Measurements from ENCODE around the gene MYZAP.

Gene MYZAP

DNA sequence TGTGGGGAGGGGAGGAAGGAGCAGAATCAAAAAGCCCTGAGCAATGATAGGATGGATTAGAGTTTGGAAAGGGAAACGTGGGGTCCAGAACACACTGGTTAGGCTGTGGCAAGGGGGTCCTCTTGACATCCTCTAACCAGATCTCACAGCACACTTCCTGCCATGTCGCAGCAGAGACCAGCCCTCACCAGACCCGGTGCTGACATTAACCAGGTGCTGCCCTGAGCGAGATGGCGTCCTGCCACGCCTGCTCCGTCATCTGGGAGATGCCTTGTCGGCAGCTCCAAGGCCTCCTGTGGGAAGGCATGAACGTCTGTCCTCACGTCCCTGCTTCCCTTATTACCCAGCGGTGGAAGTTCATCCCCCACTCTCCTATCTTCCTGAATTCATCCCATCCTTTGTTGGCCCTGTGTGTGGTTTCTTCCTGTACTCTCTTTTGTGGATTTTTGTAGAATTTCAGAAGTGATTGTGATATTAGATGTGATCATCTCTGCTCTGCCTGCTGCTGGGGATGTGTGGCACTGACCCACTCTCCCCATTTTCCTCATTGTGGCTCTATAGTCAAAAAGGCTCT lies 29.4 kb upstream of the MYZAP start:
- DNase-seq (ENCODE audit: low read depth in 2 of 3, low spot score in 1 of 3) = no peak

GRCh38 chr15:57563416-57563815 lies 28.3 kb upstream of the MYZAP start:
- no peak for DNase-seq (ENCODE audit: low read depth in 2 of 3, low spot score in 1 of 3)

- no peak for DNase-seq (ENCODE audit: low read depth in 2 of 3, low spot score in 1 of 3)
These were observed 26.4 kb upstream of the MYZAP start for GRCh38 chr15:57565311-57565710.

DNA sequence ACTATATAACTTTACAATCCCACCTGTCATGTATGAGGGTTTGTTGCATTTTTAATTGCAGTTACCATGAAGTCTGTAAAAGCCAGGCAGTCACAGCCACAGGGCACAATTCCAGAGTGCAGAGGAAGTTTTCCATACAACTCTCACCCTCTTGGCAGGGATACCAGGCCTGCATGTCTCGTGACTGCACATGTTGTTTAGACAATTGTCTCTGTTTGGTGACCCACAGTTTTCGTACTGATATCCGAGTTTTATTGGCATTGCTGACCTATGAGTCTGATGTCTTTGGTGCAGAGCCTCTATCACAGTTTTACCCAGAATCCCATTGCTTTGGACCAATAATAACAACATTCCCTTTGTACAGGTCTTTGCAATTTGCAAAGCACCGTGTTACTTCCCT lies 24.9 kb upstream of the MYZAP start:
- no peak for DNase-seq (ENCODE audit: low read depth in 2 of 3, low spot score in 1 of 3)

DNA sequence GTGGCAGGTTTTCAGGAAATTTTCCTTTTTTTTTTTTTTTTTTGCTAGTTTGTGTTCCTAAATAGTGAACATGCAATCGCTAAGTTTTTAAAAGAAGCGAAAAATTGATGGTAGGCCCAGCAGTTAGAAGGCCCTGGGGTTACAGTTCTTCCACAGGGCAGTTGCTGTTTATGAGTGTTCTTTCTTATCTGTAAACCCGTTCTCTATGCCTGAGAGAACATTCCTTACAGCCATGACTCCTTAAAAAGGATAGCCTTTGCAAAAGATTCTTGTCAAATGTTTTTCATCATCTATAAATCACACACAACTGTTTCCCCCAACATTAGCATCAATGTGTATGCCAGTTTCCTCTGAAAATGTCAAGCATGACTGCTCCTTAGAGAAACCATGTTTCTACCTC lies 23.8 kb upstream of the MYZAP start:
- DNase-seq (ENCODE audit: low read depth in 2 of 3, low spot score in 1 of 3) = no peak

DNA sequence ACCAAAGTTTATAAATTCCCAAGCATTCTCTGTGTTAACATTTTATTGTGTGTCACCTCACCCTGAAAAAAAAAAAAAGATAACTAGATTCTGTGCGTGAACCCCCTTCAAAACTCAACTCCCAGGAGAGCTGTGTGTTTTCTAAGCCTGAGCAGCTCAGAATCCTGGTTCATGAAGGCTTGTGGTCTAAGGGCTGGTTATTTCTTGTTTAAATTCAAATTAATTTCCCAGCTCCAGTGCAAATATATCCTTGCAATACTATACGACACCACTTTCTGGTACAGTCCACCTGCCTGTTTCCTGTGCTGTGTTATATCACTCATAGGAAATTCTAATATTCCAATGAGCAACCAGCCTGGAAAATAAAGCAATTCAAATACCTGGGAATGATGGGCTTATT lies 23.4 kb upstream of the MYZAP start:
- no peak for DNase-seq (ENCODE audit: low read depth in 2 of 3, low spot score in 1 of 3)

DNA sequence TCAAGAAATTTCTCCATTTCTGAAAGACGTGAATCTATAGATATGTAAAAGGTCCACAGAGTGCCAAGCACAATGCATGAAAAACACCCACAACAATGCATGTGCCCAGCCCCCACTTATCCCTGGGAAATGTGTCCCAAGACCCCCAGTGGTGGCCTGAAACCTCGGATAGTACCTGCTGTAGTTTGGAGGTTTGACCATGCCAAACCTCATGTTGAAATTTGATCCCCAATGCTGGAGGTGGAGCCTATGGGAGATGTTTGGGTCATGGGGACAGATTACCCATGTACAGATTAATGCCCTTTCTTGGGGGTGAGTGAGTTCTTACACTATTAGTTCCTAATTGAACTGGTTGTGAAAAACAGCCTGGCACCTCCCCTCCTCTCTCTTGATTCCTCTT lies 21.4 kb upstream of the MYZAP start:
- no peak for DNase-seq (ENCODE audit: low read depth in 2 of 3, low spot score in 1 of 3)

DNA sequence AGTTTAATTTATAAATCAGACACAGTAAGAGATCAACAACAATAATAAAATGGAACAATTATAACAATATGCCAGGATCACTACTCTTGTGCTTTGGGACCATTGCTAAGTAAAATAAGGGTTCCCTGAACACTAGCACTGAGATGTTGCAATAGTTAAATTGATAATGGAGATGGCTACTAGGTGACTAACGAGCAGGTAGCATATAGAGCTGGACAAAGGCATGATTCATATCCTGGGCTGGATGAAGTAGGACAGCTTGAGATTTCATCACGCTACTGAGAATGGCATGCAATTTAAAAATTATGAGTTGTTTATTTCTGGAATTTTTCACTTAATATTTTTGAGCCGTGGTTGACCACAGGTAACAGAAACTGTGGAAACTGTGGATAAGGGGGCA lies 20.7 kb upstream of the MYZAP start:
- DNase-seq (ENCODE audit: low read depth in 2 of 3, low spot score in 1 of 3) = no peak

DNA sequence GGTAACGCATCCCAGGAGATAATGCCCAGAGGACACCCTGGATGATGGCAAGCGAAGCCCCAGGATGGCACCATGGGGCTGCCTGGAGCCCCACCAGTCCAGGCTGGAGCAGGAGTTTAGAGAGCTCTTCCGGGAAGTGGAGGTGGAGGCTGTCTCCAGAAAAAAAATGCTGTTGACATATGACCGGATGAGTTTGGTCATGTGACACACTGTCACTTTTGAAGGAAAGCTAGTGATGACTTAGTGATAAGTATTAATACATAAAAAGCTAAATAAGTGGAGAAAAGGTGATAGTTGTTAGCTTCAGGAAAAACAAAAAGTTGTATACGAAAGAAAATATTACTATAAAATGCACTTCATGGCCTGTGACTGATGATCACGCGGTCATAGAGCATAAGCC lies 20.0 kb upstream of the MYZAP start:
- no peak for DNase-seq (ENCODE audit: low read depth in 2 of 3, low spot score in 1 of 3)

- no peak for DNase-seq (ENCODE audit: low read depth in 2 of 3, low spot score in 1 of 3)
These were observed 19.2 kb upstream of the MYZAP start for GRCh38 chr15:57572468-57572867.

GRCh38 chr15:57573151-57573550 lies 18.6 kb upstream of the MYZAP start:
- DNase-seq (ENCODE audit: low read depth in 2 of 3, low spot score in 1 of 3) = no peak

DNA sequence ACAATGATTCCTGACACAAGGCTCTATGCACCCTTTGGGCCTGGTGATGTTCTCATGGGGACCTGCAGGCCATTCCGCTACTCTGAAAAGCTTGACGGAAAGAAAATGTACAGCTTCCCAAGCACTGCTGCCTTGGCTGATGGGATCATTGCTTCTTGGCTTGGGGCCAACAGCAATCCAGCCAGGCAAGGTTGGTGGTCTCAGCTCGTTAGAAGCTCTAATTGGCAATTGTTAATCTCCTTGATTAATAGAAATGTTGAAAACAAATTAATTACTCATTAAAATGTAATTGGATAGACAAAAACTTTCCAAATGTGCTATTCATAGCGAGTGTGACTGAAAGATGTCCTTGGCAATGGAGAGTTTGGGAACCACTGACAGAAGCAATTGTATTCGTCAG lies 16.3 kb upstream of the MYZAP start:
- no peak for DNase-seq (ENCODE audit: low read depth in 2 of 3, low spot score in 1 of 3)

- DNase-seq (ENCODE audit: low read depth in 2 of 3, low spot score in 1 of 3) = no peak
These were observed 13.3 kb upstream of the MYZAP start for GRCh38 chr15:57578288-57578900.

DNA sequence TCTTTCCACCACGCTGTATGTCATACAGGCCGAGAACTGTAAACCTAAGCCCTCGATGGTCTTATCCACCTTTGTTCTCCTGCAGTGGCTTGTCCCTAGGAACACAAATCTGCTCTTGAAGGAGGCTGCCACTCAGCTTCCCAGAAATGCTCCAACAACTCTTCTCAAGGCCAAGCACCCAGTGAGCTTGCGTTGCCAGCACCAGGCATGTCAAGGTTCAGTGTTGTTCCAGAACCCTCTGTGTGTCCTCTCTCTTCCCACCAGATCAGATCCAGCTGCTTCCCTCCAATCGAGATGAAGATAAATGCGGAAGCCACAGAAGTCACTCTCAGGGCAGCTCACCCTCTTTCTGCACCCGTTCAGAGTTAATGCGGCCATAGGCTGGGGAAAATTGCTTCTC lies 11.3 kb upstream of the MYZAP start:
- no peak for DNase-seq (ENCODE audit: low read depth in 2 of 3, low spot score in 1 of 3)

DNA sequence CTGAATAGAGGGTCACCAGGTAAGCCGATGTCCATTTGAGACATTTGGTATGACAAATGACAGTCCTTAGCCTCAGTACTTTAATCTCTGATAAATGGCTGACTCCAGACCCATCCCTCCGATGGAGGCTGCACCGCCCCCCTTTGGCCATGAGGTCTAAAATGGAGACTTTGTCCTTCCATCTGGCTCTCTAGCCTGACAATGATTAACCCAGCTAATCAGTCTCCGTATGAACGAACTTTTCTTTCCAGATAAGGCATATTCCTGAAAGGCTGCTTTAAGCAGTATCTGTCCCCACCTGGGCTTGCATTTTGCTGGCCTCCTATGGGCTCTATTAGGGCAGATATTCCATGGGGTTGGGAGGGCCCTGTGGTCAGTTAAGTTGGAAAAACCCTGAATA lies 10.8 kb upstream of the MYZAP start:
- DNase-seq (ENCODE audit: low read depth in 2 of 3, low spot score in 1 of 3) = no peak

DNA sequence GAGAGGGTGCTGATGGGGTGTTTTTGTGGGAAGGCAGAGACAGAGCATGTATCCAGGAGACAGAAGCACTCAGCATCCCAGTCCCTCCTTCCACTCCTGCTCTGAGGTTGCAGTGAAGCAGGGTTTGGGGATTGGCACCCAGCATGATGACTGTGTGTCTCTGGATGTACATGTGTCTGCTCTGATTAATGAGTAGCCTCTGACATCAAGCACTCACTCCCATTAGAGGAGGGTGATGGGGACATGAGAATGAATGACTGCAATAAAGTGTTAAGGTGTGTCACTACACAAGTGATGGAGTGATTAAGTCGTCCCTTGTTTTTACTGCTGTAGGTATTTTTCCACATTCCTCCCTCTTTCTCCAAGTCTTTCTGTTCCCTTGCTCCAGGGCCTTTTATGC lies 9.6 kb upstream of the MYZAP start:
- no peak for DNase-seq (ENCODE audit: low read depth in 2 of 3, low spot score in 1 of 3)

DNA sequence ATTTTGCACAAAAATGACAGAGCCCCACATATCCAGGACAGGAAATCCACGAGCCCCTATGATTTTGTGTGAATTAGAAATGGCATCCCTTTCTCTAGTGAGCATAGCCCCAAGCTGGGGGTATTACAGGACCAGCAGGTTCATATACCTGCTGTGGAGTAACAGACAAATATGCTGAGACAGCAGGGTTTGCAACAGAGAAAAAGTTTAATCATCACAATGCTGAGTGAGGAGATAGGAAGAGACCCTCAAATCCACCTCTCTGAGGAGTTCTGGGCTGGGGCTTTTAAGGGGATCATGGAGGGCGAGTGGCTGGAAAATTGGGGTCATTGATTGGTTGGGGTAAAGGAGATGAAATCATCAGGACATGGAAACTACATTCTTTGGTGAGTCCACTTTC lies 8.4 kb upstream of the MYZAP start:
- no peak for DNase-seq (ENCODE audit: low read depth in 2 of 3, low spot score in 1 of 3)

- DNase-seq (ENCODE audit: low read depth in 2 of 3, low spot score in 1 of 3) = no peak
These were observed 8.0 kb upstream of the MYZAP start for GRCh38 chr15:57583720-57584119.

DNA sequence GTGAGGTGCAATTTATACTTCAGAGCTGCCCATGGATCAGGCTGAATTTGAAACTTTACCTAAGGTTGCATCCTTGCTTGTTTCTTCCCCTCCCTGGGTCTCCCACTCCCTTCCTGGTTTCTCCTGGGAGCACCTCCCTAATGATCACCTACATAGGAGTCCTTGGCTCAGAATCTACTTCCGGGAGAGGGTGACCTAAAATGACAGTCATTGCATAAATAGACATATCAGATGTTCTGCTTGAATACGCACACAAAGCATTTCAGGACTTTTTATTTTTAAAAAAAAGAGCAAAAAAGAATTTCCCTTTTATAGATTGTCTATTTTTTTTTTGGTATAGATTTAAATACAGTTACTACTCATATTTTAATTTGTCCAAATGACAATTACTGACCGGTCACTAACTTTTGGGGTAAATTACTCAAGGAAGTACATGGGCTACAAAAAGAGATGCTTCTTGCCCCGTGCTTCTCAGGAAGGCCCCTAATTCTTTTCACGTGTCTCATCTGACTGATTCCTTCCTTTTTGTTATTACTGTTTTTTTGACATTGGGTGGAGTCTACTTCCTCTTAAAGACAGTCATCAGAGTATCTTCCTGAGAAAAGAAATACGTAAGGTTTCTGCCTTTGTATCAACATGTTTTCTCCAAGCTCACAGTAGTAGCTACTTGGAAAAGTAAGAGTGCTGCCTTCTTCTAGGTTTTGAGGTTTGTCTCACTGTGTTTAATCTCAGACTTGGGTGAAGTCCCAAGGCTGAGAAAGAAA lies 4.9 kb upstream of the MYZAP start:
- no peak for DNase-seq (ENCODE audit: low read depth in 2 of 3, low spot score in 1 of 3)

DNA sequence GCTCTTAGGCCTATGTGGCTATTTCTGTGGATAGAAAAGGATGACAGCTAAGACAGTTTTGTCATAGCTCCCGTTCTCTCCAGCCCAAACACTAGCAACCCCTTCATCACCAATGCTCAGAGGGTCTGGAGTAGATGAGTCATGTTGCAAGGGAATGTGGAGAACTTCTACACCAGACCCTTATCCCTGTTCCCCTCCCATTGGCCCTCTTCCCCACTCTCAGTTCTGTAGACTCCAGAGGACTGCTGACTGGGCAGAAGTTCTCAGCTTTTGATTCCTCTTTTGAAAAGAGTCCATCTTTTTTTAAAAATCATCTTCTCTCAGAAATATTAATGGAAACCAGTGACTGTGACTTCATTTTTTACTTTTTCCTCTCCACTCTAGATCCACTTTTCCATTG lies 2.4 kb upstream of the MYZAP start:
- no peak for DNase-seq (ENCODE audit: low read depth in 2 of 3, low spot score in 1 of 3)

DNA sequence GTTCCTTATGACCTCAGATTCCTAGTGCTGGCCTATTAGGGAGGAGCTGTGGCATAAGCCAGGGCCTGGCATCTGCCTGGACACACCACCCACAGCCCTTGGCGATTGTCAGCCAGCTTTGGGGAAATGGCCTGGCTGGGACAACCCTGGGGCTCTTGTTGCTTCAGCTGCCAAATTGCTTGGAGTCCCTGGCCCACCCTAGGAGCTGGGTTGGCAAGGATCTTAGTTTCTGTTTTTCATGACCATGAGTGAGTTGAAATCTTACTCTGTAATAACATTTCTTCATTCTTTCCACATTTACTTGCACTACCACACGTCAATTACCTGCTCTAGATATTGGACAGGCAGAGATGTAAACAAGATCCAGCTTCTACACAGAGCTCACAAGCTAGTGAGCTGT lies 1.9 kb upstream of the MYZAP start:
- DNase-seq (ENCODE audit: low read depth in 2 of 3, low spot score in 1 of 3) = no peak

GRCh38 chr15:57591237-57591821 lies 375 bp upstream of the MYZAP start:
- no peak for DNase-seq (ENCODE audit: low read depth in 2 of 3, low spot score in 1 of 3)
